Inferior parietal cortex (tissue), 1 donor: ENCODE results near the gene PAGR1.
"Not testable (repeated sequence)": the region's sequence is repeated elsewhere in the genome, so short reads cannot be mapped to it uniquely, and the experiment has no call there.

Experiments used
- DNase-seq: peaks from one replicate; pipeline ENCODE4 v3.0.0-alpha.2; 2016; ENCODE audit errors: extremely low spot score

Gene PAGR1

GRCh38 chr16:29815793-29816693, at the start of gene PAGR1:
Gene PAGR1, plus strand, starts transcription at chr16:29816152. Its CDS starts 374 bp downstream, at chr16:29816526.
- DNase-seq: peak; percentile 99

GRCh38 chr16:29766571-29766970, 49.4 kb upstream of the PAGR1 start:
- no peak for DNase-seq

GRCh38 chr16:29767062-29767461, 48.9 kb upstream of the PAGR1 start:
- no peak for DNase-seq

- DNase-seq: no peak
These were observed 46.4 kb upstream of the PAGR1 start for GRCh38 chr16:29769507-29769906.

GRCh38 chr16:29770250-29770929, 45.6 kb upstream of the PAGR1 start:
- no peak for DNase-seq

GRCh38 chr16:29772330-29772729, 43.6 kb upstream of the PAGR1 start:
- not testable (repeated sequence) for DNase-seq

GRCh38 chr16:29774730-29775129, 41.2 kb upstream of the PAGR1 start:
- DNase-seq: no peak

GRCh38 chr16:29775742-29776408, 40.1 kb upstream of the PAGR1 start:
- DNase-seq: no peak

GRCh38 chr16:29777576-29778350, 38.2 kb upstream of the PAGR1 start, which contains the start of gene ZG16:
Gene ZG16, plus strand, starts transcription at chr16:29778256. Its CDS starts 1,011 bp downstream, at chr16:29779267.
- no peak for DNase-seq

- no peak for DNase-seq
These were observed 36.5 kb upstream of the PAGR1 start for GRCh38 chr16:29779474-29779873.

GRCh38 chr16:29783094-29783953, 32.6 kb upstream of the PAGR1 start:
- not testable (repeated sequence) for DNase-seq

GRCh38 chr16:29784157-29784556, 31.8 kb upstream of the PAGR1 start:
- DNase-seq: no peak

GRCh38 chr16:29784901-29785500, 31.0 kb upstream of the PAGR1 start:
- peak; percentile 44 for DNase-seq

GRCh38 chr16:29787155-29787554, 28.8 kb upstream of the PAGR1 start:
- DNase-seq: not testable (repeated sequence)

GRCh38 chr16:29789775-29790182, 26.2 kb upstream of the PAGR1 start:
- DNase-seq: no peak

- DNase-seq: peak; percentile 98
These were observed 25.6 kb upstream of the PAGR1 start, which contains the start of gene KIF22 for GRCh38 chr16:29790183-29790948. Gene KIF22, plus strand, starts transcription at chr16:29790751. Its CDS starts 9 bp downstream, at chr16:29790760.

GRCh38 chr16:29790949-29791844, 24.8 kb upstream of the PAGR1 start:
- DNase-seq: no peak
